ENCODE measurements around the gene NPTN.

- TF ChIP-seq, protein P1, sequence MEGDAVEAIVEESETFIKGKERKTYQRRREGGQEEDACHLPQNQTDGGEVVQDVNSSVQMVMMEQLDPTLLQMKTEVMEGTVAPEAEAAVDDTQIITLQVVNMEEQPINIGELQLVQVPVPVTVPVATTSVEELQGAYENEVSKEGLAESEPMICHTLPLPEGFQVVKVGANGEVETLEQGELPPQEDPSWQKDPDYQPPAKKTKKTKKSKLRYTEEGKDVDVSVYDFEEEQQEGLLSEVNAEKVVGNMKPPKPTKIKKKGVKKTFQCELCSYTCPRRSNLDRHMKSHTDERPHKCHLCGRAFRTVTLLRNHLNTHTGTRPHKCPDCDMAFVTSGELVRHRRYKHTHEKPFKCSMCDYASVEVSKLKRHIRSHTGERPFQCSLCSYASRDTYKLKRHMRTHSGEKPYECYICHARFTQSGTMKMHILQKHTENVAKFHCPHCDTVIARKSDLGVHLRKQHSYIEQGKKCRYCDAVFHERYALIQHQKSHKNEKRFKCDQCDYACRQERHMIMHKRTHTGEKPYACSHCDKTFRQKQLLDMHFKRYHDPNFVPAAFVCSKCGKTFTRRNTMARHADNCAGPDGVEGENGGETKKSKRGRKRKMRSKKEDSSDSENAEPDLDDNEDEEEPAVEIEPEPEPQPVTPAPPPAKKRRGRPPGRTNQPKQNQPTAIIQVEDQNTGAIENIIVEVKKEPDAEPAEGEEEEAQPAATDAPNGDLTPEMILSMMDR (conservative IDR thresholded peaks at IDR 0.05 in 1 of 2, IDR thresholded peaks at IDR 0.05 in 1 of 2; ENCODE audit: low read depth in 1 of 2, low read length in 2 of 2) = no peak
- no peak for TF ChIP-seq EZH2 (IDR thresholded peaks at IDR 0.05; ENCODE audit: low read length, missing control alignments)
Observed at GRCh38 chr15:73605759-73606436, 27.3 kb downstream of the NPTN start.
